Esophagus squamous epithelium (tissue), 4 donors: ENCODE results near the gene ROMO1.

Source experiments
- CTCF ChIP-seq, 6 experiments: fragments of 450-650 bp in 4 of 6; fragments of 200-600 bp in 2 of 6; sonication (generic) in 2 of 6; IDR thresholded peaks; one replicate each; pipeline ENCODE4 v1.5.1; 2016 to 2019; ENCODE audit warnings: antibody characterized with exemption in 6 of 6, mild to moderate bottlenecking in 4 of 6, moderate library complexity in 4 of 6
- POLR2A ChIP-seq, 4 donors: fragments of 450-650 bp; IDR thresholded peaks; one replicate each; pipeline ENCODE4 v1.6.1; 2017; ENCODE audit warnings: antibody characterized with exemption in 4 of 4, mild to moderate bottlenecking in 4 of 4, moderate library complexity in 3 of 4

- TF ChIP-seq CTCF (IDR thresholded peaks at IDR 0.05) (no peak), POLR2A (IDR thresholded peaks at IDR 0.05) (no peak)
These were observed 693 bp upstream of the ROMO1 start for GRCh38 chr20:35698298-35699126.
